Amniotic stem cell (primary cell): Measurements from ENCODE around the gene CYP4F2.
"Not testable (repeated sequence)": the region's sequence is repeated elsewhere in the genome, so short reads cannot be mapped to it uniquely, and the experiment has no call there.

Experiments
- DNase-seq: peaks from one replicate; lab custom pipeline; 2025; lab: John Stamatoyannopoulos, UW

Gene CYP4F2

DNA sequence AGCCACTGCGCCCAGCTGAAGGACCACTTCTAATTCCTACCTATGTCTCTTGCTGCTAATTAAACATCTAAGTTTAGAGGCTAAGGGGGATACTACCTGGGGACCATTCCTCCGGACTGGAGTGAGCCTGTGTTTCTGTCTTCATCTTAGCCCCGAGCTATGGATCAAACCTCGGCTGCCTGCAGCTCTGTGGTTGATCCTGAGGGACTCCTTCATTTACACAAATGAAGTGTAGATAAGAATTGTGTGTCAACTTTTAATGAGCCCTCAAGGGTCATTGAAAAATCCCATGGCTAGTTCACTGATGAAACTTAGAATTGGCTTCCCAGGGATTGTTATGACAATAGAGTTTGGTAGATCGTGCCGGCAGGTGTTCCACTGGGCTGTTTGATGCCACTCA is 51.0 kb downstream of the CYP4F2 start:
- no peak for DNase-seq

DNA sequence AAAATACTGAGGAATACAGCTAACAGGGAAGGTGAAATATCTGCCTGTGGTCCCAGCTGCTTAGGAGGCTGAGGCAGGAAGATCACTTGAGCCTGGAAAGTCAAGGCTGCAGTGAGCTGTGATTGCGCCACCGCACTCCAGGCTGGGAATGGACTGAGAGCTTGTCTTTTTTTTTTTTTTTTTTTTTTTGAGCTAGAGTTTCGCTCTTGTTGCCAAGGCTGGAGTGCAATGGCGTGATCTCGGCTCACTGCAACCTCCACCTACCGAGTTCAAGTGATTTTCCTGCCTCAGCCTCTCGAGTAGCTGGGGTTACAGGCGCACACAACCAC is 54.0 kb downstream of the CYP4F2 start:
- not testable (repeated sequence) for DNase-seq

GRCh38 chr19:15843203-15843893 is 54.5 kb downstream of the CYP4F2 start:
- no peak for DNase-seq

DNA sequence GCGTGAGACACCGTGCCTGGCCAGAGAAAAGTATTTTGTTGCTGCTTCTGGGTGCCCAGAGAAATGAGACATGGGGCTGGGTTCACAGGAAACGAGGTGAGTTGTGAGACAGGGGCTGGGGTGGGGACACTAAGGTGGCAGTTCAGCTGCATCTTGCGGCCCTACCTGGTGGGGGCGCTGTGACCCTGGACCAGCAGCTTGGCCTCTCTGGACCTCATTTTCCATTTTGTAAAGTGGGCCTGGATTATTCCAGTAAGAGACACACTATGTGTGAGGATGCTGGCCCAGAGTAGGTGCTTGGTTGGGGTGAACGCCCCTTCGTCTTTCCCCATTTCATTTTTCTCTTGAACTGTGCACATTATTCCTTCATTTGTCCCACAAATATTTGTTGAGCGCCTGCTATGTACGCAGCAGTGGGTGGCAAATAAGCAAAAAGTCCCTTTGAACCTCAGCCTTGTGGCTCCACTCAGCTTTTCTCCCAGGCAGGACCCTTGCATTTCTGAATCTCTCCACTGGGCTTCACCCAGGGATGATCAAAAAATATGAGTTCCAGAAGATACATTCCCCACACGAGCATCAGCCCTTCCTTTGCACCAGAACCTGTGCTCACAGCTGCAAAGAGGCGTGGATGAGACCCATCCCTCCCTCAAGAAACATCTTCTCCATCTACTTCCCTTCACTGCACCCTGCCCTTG is 55.9 kb downstream of the CYP4F2 start:
- DNase-seq: no peak

- DNase-seq: no peak
Observed at GRCh38 chr19:15840833-15841232, 57.0 kb downstream of the CYP4F2 start.

- DNase-seq: not testable (repeated sequence)
Observed at GRCh38 chr19:15839888-15840287, 58.0 kb downstream of the CYP4F2 start.

GRCh38 chr19:15838351-15838750 is 59.5 kb downstream of the CYP4F2 start:
- no peak for DNase-seq

GRCh38 chr19:15837221-15837731 is 60.6 kb downstream of the CYP4F2 start:
- no peak for DNase-seq

DNA sequence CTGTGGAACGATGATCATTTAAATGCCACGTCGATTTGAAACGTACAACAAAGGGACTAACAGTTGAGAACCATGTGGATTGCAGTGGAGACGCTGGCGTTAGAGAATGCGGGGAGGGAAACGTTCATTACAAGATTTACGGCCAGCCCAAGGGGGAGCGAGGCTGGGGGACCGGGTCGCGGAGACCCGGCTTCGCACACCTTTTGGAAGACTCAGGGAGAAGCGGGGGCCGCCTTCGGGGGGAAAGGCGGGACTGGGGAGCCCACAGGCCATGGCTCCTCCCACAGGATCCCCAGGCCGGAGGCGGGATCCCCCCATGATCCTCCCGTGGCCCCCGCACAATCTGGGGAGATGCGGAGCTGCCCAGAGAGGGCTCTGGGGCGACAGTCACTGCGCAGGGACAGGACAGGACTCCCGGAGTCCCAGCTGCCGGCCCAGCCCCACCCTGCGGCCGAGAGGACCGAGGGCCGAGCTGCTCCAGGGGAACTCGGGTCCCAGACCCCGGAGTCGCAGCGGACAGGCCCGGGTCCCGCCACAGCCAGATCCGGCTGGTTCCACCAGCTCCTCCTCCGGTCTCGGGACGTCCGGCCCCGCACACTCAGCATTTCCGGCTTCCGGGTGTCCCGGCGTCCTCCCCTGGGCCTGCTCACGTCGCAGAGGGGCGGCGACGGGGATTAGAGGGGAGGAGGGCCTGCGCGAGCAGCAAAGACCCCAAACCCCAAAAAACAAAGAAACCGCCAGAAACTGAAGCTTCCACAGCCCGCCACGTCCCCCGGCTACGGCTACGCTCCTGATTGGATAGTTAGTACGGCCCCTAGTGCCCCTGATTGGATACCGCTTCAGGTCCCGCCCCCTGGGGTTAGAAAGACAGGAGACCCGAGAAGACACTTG is 61.3 kb downstream of the CYP4F2 start:
- DNase-seq: peak; percentile 91

DNA sequence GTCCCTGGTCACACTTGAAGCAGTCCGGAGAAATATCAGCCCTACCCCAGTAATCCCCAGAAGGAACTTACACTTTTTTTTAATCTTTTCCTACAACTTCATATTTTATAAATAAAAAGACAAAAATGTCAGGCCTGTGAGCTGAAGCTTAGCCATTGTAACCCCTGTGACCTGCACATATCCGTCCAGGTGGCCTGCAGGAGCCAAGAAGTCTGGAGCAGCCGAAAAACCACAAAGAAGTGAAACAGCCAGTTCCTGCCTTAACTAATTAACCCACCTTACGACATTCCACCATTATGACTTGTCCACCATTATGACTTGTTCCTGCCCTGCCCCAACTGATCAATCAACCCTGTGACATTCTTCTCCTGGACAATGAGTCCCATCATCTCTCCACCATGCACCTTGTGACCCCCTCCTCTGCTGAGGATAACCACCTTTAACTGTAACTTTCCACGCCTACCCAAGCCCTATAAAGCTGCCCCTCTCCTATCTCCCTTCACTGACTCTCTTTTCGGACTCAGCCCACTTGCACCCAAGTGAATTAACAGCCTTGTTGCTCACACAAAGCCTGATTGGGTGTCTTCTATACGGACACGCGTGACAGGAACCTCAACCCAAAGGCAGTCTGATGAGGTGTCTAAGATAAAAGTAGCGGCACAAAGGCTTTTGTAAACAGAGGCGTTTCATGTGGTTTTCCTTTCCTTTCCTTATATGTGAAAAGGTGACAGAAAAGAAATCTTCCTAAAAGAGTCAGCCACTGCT is 62.1 kb downstream of the CYP4F2 start:
- not testable (repeated sequence) for DNase-seq

GRCh38 chr19:15834232-15834631 is 63.6 kb downstream of the CYP4F2 start:
- DNase-seq: not testable (repeated sequence)

GRCh38 chr19:15831626-15832025 is 66.2 kb downstream of the CYP4F2 start:
- no peak for DNase-seq

DNA sequence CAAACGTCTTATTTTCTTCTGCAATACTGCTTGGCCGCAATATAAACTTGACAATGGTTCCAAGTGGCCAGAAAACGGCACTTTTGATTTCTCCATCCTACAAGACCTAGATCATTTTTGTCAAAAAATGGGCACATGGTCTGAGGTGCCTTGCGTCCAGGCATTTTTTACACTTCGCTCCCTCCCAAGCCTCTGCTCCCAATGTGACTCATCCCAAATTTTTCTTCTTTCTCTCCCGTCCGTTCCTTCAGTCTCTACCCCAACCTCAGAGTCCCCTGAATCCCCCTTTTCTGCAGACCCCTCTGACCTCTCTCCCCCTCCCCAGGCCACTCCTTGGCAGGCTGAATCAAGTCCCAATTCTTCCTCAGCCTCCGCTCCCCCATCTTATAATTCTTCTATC is 68.1 kb downstream of the CYP4F2 start:
- no peak for DNase-seq

GRCh38 chr19:15829306-15829698 is 68.6 kb downstream of the CYP4F2 start:
- DNase-seq: no peak

DNA sequence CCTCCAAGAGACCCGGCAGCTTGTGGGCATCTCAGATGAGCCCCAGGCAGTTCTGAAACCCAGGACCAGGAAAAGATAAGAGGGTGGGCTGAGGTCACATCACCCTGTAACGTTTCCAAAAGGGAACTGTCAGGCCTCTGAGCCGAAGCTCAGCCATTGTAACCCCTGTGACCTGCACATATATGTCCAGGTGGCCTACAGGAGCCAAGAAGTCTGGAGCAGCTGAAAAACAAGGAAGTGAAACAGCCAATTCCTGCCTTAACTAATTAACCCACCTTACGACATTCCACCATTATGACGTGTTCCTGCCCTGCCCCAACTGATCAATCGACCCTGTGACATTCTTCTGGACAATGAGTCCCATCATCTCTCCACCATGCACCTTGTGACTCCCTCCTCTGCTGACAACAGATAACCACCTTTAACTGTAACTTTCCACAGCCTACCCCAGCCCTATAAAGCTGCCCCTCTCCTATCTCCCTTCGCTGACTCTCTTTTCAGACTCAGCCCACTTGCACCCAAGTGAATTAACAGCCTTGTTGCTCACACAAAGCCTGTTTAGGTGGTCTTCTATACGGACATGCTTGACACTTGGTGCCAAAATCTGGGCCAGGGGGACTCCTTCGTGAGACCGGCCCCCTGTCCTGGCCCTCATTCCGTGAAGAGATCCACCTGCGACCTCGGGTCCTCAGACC is 69.1 kb downstream of the CYP4F2 start:
- DNase-seq: not testable (repeated sequence)

- DNase-seq: no peak
Observed at GRCh38 chr19:15828121-15828610, 69.7 kb downstream of the CYP4F2 start.
